B cell (primary cell): ENCODE results near the gene KIF1A. TPM values are rescaled to one million over a fixed set of nuclear protein-coding genes. Genes with fewer than 3 reads are reported as not detected.

ENCODE experiments used
- ATAC-seq: fragments of 200-7000 bp; cut with Tn5 transposase; one replicate; pipeline ENCODE4 v1.10.0; 2021; ENCODE audit warnings: low read depth, mild to moderate bottlenecking, moderate number of reproducible peaks, moderate library complexity
- CTCF ChIA-PET: fragments of 350-600 bp; sonication (Branson Sonifier 250); formaldehyde crosslinking; loops from one replicate; lab custom pipeline; 2021; ENCODE audit warnings: antibody characterized with exemption, inconsistent platforms; lab: Charles Lee
- POLR2A ChIA-PET: fragments of 350-600 bp; sonication (Branson Sonifier 250); formaldehyde crosslinking; loops from one replicate; lab custom pipeline; 2021; ENCODE audit warnings: antibody characterized with exemption; lab: Charles Lee
- DNase-seq: peaks from one replicate; pipeline ENCODE4 v3.0.0; 2013
- H2AFZ ChIP-seq: 2 replicates; pipeline ENCODE4 v1.6.1; 2012; ENCODE audit warnings: mild to moderate bottlenecking, low read depth, low read length; ENCODE audit not compliant: insufficient read depth, poor library complexity, severe bottlenecking
- H3K27ac ChIP-seq, 2 donors: 1 replicate in 1 of 2; 2 replicates in 1 of 2; pipeline ENCODE4 v1.5.1; 2012 to 2013; ENCODE audit warnings: low read length in 2 of 2, mild to moderate bottlenecking in 2 of 2, moderate library complexity in 1 of 2
- H3K27me3 ChIP-seq, 4 experiments: fragments of 200-600 bp in 1 of 4; sonication (generic) in 1 of 4; replicated peaks in 1 of 4; 1 replicate in 2 of 4; 2 replicates in 2 of 4; pipeline versions ENCODE4 v1.6.1 to v1.7.0; 2013 to 2016; ENCODE audit warnings: low read length in 3 of 4, mild to moderate bottlenecking in 2 of 4, mixed read lengths in 1 of 4, moderate library complexity in 1 of 4; ENCODE audit not compliant: insufficient read depth in 4 of 4, control insufficient read depth in 3 of 4; ENCODE audit errors: control extremely low read depth in 1 of 4
- H3K36me3 ChIP-seq, 2 experiments: replicated peaks in 1 of 2; 1 replicate in 1 of 2; 2 replicates in 1 of 2; pipeline versions ENCODE4 v1.6.1 to v1.7.1; 2013; ENCODE audit warnings: low read length in 1 of 2; ENCODE audit not compliant: insufficient read depth in 2 of 2, control insufficient read depth in 1 of 2; ENCODE audit errors: control extremely low read depth in 1 of 2, extremely low read depth in 1 of 2
- H3K4me1 ChIP-seq, 2 donors: fragments of 200-600 bp in 1 of 2; sonication (generic) in 1 of 2; 1 replicate in 1 of 2; 2 replicates in 1 of 2; pipeline versions ENCODE4 v1.5.1 to v1.6.1; 2013 to 2017; ENCODE audit warnings: low read length in 2 of 2; ENCODE audit not compliant: control insufficient read depth in 2 of 2, insufficient read depth in 2 of 2
- H3K4me2 ChIP-seq: replicated peaks from 2 replicates; pipeline ENCODE3; 2012; ENCODE audit warnings: mild to moderate bottlenecking, low read depth, low read length; ENCODE audit not compliant: poor library complexity, severe bottlenecking
- H3K4me3 ChIP-seq, 5 experiments: fragments of 200-600 bp in 1 of 5; sonication (generic) in 1 of 5; 1 replicate in 3 of 5; 2 replicates in 2 of 5; pipeline versions ENCODE4 v1.5.1 to v1.7.0; 2011 to 2016; ENCODE audit warnings: low read length in 4 of 5, mild to moderate bottlenecking in 4 of 5, low read depth in 2 of 5, control low read depth in 1 of 5, moderate library complexity in 1 of 5; ENCODE audit not compliant: insufficient read depth in 1 of 5; ENCODE audit errors: control extremely low read depth in 1 of 5, extremely low read depth in 1 of 5
- H3K79me2 ChIP-seq: fragments of 200-600 bp; sonication (generic); one replicate; pipeline ENCODE4 v1.6.0; 2016; ENCODE audit warnings: low read length; ENCODE audit not compliant: control insufficient read depth, insufficient read depth
- H3K9ac ChIP-seq: fragments of 200-600 bp; sonication (generic); 2 replicates; pipeline ENCODE4 v1.6.1; 2017; ENCODE audit warnings: mild to moderate bottlenecking, low read length, moderate library complexity
- H3K9me3 ChIP-seq, 3 donors: one replicate each; pipeline versions ENCODE4 v1.6.1 to v1.7.1; 2013; ENCODE audit warnings: low read length in 2 of 3; ENCODE audit not compliant: control insufficient read depth in 2 of 3, insufficient read depth in 1 of 3; ENCODE audit errors: control extremely low read depth in 1 of 3
- H4K20me1 ChIP-seq: 2 replicates; pipeline ENCODE4 v1.6.0; 2012; ENCODE audit warnings: mild to moderate bottlenecking, low read length; ENCODE audit not compliant: insufficient read depth, control insufficient read depth, poor library complexity, severe bottlenecking
- H3K27ac Mint-ChIP-seq: one replicate; pipeline ENCODE4 v1.8.0; 2021; ENCODE audit warnings: mixed read lengths
- H3K27me3 Mint-ChIP-seq: one replicate; pipeline ENCODE4 v1.8.0; 2021; ENCODE audit warnings: mixed read lengths
- H3K4me1 Mint-ChIP-seq: one replicate; pipeline ENCODE4 v1.8.0; 2021; ENCODE audit warnings: mixed read lengths
- H3K4me3 Mint-ChIP-seq: one replicate; pipeline ENCODE4 v1.8.0; 2021; ENCODE audit warnings: mixed read lengths
- H3K9me3 Mint-ChIP-seq: one replicate; pipeline ENCODE4 v1.8.0; 2022; ENCODE audit warnings: mixed read lengths; ENCODE audit not compliant: insufficient read depth
- EZH2 ChIP-seq: IDR thresholded peaks from 2 replicates; pipeline ENCODE4 v1.6.1; 2012; ENCODE audit warnings: borderline replicate concordance, low read depth, mild to moderate bottlenecking, moderate library complexity, low read length; ENCODE audit not compliant: insufficient read depth, poor library complexity, severe bottlenecking
- whole genome bisulfite sequencing: methylation state at CpG from one replicate; pipeline ENCODE4 v1.1.5; 2013; ENCODE audit warnings: missing lambda C conversion rate; ENCODE audit not compliant: insufficient coverage; 5-methylcytosine and 5-hydroxymethylcytosine counted together
- intact Hi-C: fragments of 100-400 bp; cut with micrococcal nuclease; formaldehyde crosslinking; loops from one replicate; pipeline ENCODE4 v1.10.0; 2022
- polyA plus RNA-seq: library from polyadenylated mRNA; depleted of rRNA; stranded (reverse); fragments of >200 nt; gene quantifications from 2 replicates; pipeline ENCODE4 v1.2.3, GENCODE V29; 2012
- total RNA-seq, 2 donors: library from RNA; stranded (reverse); fragments of 120-200 nt in 1 of 2; gene quantifications; 1 replicate in 1 of 2; 2 replicates in 1 of 2; pipeline versions ENCODE4 v1.2.3 to v1.2.4, GENCODE V29; 2013 to 2022
- TF ChIP-seq, protein P1 (sequence below): fragments of 200-600 bp; IDR thresholded peaks from one replicate; pipeline ENCODE4 v1.8.0; 2022; ENCODE audit warnings: antibody characterized with exemption, mild to moderate bottlenecking

The KIF1A gene
- total and polyA plus RNA-seq, 2 donors (not counting 1 experiment from before 2014, with no cell fraction given): not detected

DNA sequence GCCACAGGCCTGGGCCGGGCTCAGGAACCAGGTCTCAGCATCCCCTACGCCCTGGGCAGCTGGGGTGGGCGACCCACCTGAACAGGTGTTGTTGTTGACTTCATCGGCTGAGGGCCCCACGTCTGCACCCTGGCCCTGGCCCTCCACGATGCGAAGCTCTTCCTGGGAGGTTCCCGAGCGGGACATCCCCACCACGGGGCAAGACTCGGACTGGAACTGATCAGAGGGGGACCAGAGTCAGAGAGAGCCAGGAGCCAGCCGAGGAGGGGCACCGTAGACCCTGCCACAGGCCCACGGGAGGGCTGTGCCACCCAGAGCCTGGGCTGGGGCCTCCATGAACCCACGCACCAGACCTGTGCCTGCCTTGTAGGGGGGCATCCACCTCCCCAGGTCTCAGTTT is 74.1 kb downstream of the KIF1A start:
- Mint-ChIP-seq H3K27ac (no peak overlapping the region), H3K4me3 (no peak overlapping the region), H3K4me1 (no peaks in the 10 kb centered on the region), H3K27me3 (no peaks in the 10 kb centered on the region), H3K9me3 (no peaks in the 10 kb centered on the region)
- no peak overlapping the region for H3K9ac ChIP-seq
- no peaks in the 10 kb centered on the region for H3K79me2 ChIP-seq
- no peak overlapping the region for H2AFZ ChIP-seq
- POLR2A ChIA-PET: no interaction called here
- H3K4me3 ChIP-seq: no peak overlapping the region
- H4K20me1 ChIP-seq: no peaks in the 10 kb centered on the region
- H3K4me2 ChIP-seq: no peak overlapping the region
- H3K36me3 ChIP-seq: no peaks in the 10 kb centered on the region
- CTCF ChIA-PET: no interaction called here
- no peaks in the 10 kb centered on the region for H3K4me1 ChIP-seq
- TF ChIP-seq, protein P1, sequence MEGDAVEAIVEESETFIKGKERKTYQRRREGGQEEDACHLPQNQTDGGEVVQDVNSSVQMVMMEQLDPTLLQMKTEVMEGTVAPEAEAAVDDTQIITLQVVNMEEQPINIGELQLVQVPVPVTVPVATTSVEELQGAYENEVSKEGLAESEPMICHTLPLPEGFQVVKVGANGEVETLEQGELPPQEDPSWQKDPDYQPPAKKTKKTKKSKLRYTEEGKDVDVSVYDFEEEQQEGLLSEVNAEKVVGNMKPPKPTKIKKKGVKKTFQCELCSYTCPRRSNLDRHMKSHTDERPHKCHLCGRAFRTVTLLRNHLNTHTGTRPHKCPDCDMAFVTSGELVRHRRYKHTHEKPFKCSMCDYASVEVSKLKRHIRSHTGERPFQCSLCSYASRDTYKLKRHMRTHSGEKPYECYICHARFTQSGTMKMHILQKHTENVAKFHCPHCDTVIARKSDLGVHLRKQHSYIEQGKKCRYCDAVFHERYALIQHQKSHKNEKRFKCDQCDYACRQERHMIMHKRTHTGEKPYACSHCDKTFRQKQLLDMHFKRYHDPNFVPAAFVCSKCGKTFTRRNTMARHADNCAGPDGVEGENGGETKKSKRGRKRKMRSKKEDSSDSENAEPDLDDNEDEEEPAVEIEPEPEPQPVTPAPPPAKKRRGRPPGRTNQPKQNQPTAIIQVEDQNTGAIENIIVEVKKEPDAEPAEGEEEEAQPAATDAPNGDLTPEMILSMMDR: no peak
- no peak for TF ChIP-seq EZH2
- intact Hi-C loops: no loop called here
- H3K27me3 ChIP-seq: no peaks in the 10 kb centered on the region
- ATAC-seq (no peak), DNase-seq (no peak)
- 89% methylated on average over 15 of the region's 15 CpGs for whole genome bisulfite sequencing
- no peak overlapping the region for H3K27ac ChIP-seq
- no peaks in the 10 kb centered on the region for H3K9me3 ChIP-seq

DNA sequence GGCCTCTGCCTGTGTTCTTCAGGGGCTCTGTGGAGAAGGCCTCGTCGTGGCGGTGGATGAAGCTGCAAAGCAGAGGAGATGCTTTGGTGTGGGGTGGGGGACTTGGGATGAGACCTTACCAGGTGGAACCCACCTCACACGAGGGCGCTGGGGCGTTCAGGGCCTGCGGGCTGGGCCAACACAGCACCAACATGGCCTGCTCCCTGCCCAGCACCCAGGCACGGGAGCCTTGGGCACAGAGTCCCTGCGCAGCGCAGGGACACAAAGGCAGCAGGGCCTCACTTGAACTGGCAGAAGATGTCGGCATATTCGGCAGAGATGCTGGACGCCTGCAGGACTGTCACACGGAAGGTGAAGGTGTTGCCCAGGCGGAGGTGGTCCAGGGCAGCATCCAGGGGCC is 74.6 kb downstream of the KIF1A start:
- TF ChIP-seq, protein P1: no peak
- TF ChIP-seq EZH2: no peak
- intact Hi-C loops: no loop called here
- no peaks in the 10 kb centered on the region for H3K79me2 ChIP-seq
- no peaks in the 10 kb centered on the region for H3K9me3 ChIP-seq
- H3K36me3 ChIP-seq: no peaks in the 10 kb centered on the region
- Mint-ChIP-seq H3K4me3 (no peak overlapping the region), H3K27me3 (no peaks in the 10 kb centered on the region), H3K9me3 (no peaks in the 10 kb centered on the region), H3K4me1 (no peaks in the 10 kb centered on the region), H3K27ac (no peak overlapping the region)
- POLR2A ChIA-PET: no interaction called here
- DNase-seq (no peak), ATAC-seq (no peak)
- WGBS: 92% methylated on average over 15 of the region's 15 CpGs
- H2AFZ ChIP-seq: no peak overlapping the region
- H3K4me1 ChIP-seq: no peaks in the 10 kb centered on the region
- H3K4me2 ChIP-seq: no peak overlapping the region
- H4K20me1 ChIP-seq: no peaks in the 10 kb centered on the region
- H3K4me3 ChIP-seq: no peak overlapping the region
- H3K27ac ChIP-seq: no peak overlapping the region
- no peaks in the 10 kb centered on the region for H3K27me3 ChIP-seq
- CTCF ChIA-PET: no interaction called here
- H3K9ac ChIP-seq: no peak overlapping the region
